HepG2 (cell line): ENCODE results near the gene OTUB2. TPM values are rescaled to one million over a fixed set of nuclear protein-coding genes. Genes with fewer than 3 reads are reported as not detected.

ENCODE experiments used
- ARNTL ChIP-seq: sonication (generic); formaldehyde crosslinking; IDR thresholded peaks from 2 replicates; pipeline ENCODE4 v1.4.0; 2020; ENCODE audit warnings: mild to moderate bottlenecking, missing genetic modification reagents
- BCLAF1 ChIP-seq: fragments of 450-650 bp; IDR thresholded peaks from 2 replicates; pipeline ENCODE4 v1.6.1; 2017; ENCODE audit warnings: mild to moderate bottlenecking
- CREM ChIP-seq, 2 experiments: sonication (generic) in 1 of 2; formaldehyde crosslinking in 1 of 2; IDR thresholded peaks; 2 replicates each; pipeline versions ENCODE4 v1.4.0 to v1.6.1; 2016 to 2020; ENCODE audit warnings: antibody characterized with exemption in 1 of 2, mild to moderate bottlenecking in 1 of 2, missing genetic modification reagents in 1 of 2
- ELK4 ChIP-seq: sonication (generic); formaldehyde crosslinking; IDR thresholded peaks from 2 replicates; pipeline ENCODE4 v1.9.0; 2021; ENCODE audit warnings: missing genetic modification reagents, borderline replicate concordance
- GATAD2A ChIP-seq: IDR thresholded peaks from 2 replicates; pipeline ENCODE4 v1.6.1; 2016
- HDAC6 ChIP-seq: fragments of 200-600 bp; sonication (generic); IDR thresholded peaks from 2 replicates; pipeline ENCODE4 v1.7.0; 2017; ENCODE audit warnings: mild to moderate bottlenecking, antibody characterized with exemption, low read length, low read depth
- HMG20A ChIP-seq: IDR thresholded peaks from 2 replicates; pipeline ENCODE4 v1.6.1; 2016; ENCODE audit warnings: borderline replicate concordance
- HNF4A ChIP-seq: sonication (generic); formaldehyde crosslinking; IDR thresholded peaks from 2 replicates; pipeline ENCODE4 v1.4.0; 2020; ENCODE audit warnings: missing genetic modification reagents
- HNRNPH1 ChIP-seq: fragments of 200-400 bp; formaldehyde crosslinking; optimal IDR thresholded peaks from 2 replicates; pipeline ENCODE3; 2017; ENCODE audit warnings: mild to moderate bottlenecking, low read depth, low read length
- KAT8 ChIP-seq: IDR thresholded peaks from 2 replicates; pipeline ENCODE4 v1.6.1; 2016; ENCODE audit warnings: missing genetic modification reagents, missing compliant biosample characterization
- KLF12 ChIP-seq: sonication (generic); formaldehyde crosslinking; IDR thresholded peaks from 2 replicates; pipeline ENCODE4 v1.4.0; 2020; ENCODE audit warnings: missing genetic modification reagents, borderline replicate concordance
- NFE2L1 ChIP-seq: sonication (generic); formaldehyde crosslinking; IDR thresholded peaks from 2 replicates; pipeline ENCODE4 v1.4.0; 2020; ENCODE audit warnings: missing genetic modification reagents, mild to moderate bottlenecking, borderline replicate concordance
- NFKB2 ChIP-seq: sonication (generic); formaldehyde crosslinking; IDR thresholded peaks from 2 replicates; pipeline ENCODE4 v1.4.0; 2020; ENCODE audit warnings: missing genetic modification reagents, borderline replicate concordance
- ONECUT2 ChIP-seq: sonication (generic); formaldehyde crosslinking; IDR thresholded peaks from 2 replicates; pipeline ENCODE4 v1.4.0; 2020; ENCODE audit warnings: missing genetic modification reagents
- REL ChIP-seq: sonication (generic); formaldehyde crosslinking; conservative IDR thresholded peaks from 2 replicates; pipeline ENCODE4 v1.8.0; 2022; ENCODE audit warnings: mild to moderate bottlenecking, missing genetic modification reagents, moderate library complexity
- RFXANK ChIP-seq: IDR thresholded peaks from 2 replicates; pipeline ENCODE4 v1.6.1; 2016
- RXRA ChIP-seq: sonication (generic); formaldehyde crosslinking; IDR thresholded peaks from 2 replicates; pipeline ENCODE4 v1.5.1; 2020; ENCODE audit warnings: missing genetic modification reagents
- RXRB ChIP-seq: IDR thresholded peaks from 2 replicates; pipeline ENCODE4 v1.6.1; 2016; ENCODE audit warnings: borderline replicate concordance, missing genetic modification reagents, missing compliant biosample characterization
- SP1 ChIP-seq, 2 experiments: fragments of 450-650 bp in 1 of 2; sonication (generic) in 1 of 2; formaldehyde crosslinking in 1 of 2; IDR thresholded peaks; 2 replicates each; pipeline versions ENCODE4 v1.4.0 to v1.6.1; 2016 to 2020; ENCODE audit warnings: missing genetic modification reagents in 1 of 2
- TP53 ChIP-seq: sonication (generic); formaldehyde crosslinking; conservative IDR thresholded peaks from 2 replicates; pipeline ENCODE4 v1.4.0; 2020; ENCODE audit warnings: missing genetic modification reagents
- ZFP41 ChIP-seq: sonication (generic); formaldehyde crosslinking; IDR thresholded peaks from 2 replicates; pipeline ENCODE4 v1.4.0; 2020; ENCODE audit warnings: mild to moderate bottlenecking, missing genetic modification reagents, borderline replicate concordance
- ZNF12 ChIP-seq: sonication (generic); formaldehyde crosslinking; IDR thresholded peaks from 2 replicates; pipeline ENCODE4 v1.5.0; 2020; ENCODE audit warnings: missing genetic modification reagents
- ZNF432 ChIP-seq: sonication (generic); formaldehyde crosslinking; IDR thresholded peaks from 2 replicates; pipeline ENCODE4 v1.5.0; 2020; ENCODE audit warnings: missing genetic modification reagents, mild to moderate bottlenecking, borderline replicate concordance
- ZNF558 ChIP-seq: sonication (generic); formaldehyde crosslinking; IDR thresholded peaks from 2 replicates; pipeline ENCODE4 v1.9.0; 2022; ENCODE audit warnings: mild to moderate bottlenecking, missing genetic modification reagents, borderline replicate concordance
- ZNF598 ChIP-seq: sonication (generic); formaldehyde crosslinking; IDR thresholded peaks from 2 replicates; pipeline ENCODE4 v1.5.1; 2020; ENCODE audit warnings: mild to moderate bottlenecking, missing genetic modification reagents, borderline replicate concordance
- ZNF709 ChIP-seq: sonication (generic); formaldehyde crosslinking; IDR thresholded peaks from 2 replicates; pipeline ENCODE4 v1.5.0; 2020; ENCODE audit warnings: mild to moderate bottlenecking, missing genetic modification reagents
- ZNF737 ChIP-seq: sonication (generic); formaldehyde crosslinking; IDR thresholded peaks from 2 replicates; pipeline ENCODE4 v1.5.0; 2020; ENCODE audit warnings: missing genetic modification reagents, mild to moderate bottlenecking, borderline replicate concordance
- ZNF75D ChIP-seq: sonication (generic); formaldehyde crosslinking; IDR thresholded peaks from 2 replicates; pipeline ENCODE4 v1.8.1; 2023; ENCODE audit warnings: missing genetic modification reagents, mild to moderate bottlenecking, borderline replicate concordance
- ZNF879 ChIP-seq: sonication (generic); formaldehyde crosslinking; IDR thresholded peaks from 2 replicates; pipeline ENCODE4 v1.8.1; 2023; ENCODE audit warnings: missing genetic modification reagents
- polyA plus RNA-seq, 8 experiments: library from polyadenylated mRNA; depleted of rRNA in 3 of 8; stranded (reverse) in 7 of 8; unstranded in 1 of 8; fragments of >200 nt; fragmentation: Illumina TruSeq in 4 of 8; extraction: Trizol in 4 of 8; gene quantifications; 2 replicates each; pipeline versions ENCODE4 v1.2.1 to v1.2.3, GENCODE V29; 2011 to 2016; ENCODE audit warnings: low read depth in 4 of 8, missing spikeins in 1 of 8, mixed read lengths in 1 of 8; ENCODE audit not compliant: insufficient read depth in 1 of 8
- total RNA-seq, 5 experiments: library from RNA; depleted of rRNA; stranded (reverse); fragments of >200 nt; fragmentation: Illumina TruSeq; extraction: Trizol; gene quantifications; 2 replicates each; pipeline ENCODE4 v1.2.3, GENCODE V29; 2016; ENCODE audit warnings: low read depth in 1 of 5

Gene OTUB2
- total and polyA plus RNA-seq, 2 of the 13 experiments (the other 11 are each of a cell fraction or from before 2014, with no cell fraction given), result 2.2 to 2.4 TPM

- TF ChIP-seq RXRB (CRISPR knock-in tag) (peak; percentile 24; the same call in 1 of the 2 replicates), BCLAF1 (no peak), ZNF879 (no peak), NFKB2 (CRISPR knock-in tag) (no peak), RFXANK (no peak), ONECUT2 (no peak), CREM (IDR thresholded peaks at IDR 0.05) (no peak), CREM (CRISPR knock-in tag; IDR thresholded peaks at IDR 0.05) (no peak), REL (no peak), ZNF737 (CRISPR knock-in tag) (no peak), ZNF598 (CRISPR knock-in tag) (no peak), HNF4A (CRISPR knock-in tag) (no peak), KLF12 (CRISPR knock-in tag) (no peak), RXRA (CRISPR knock-in tag) (no peak), HNRNPH1 (no peak), ZNF709 (CRISPR knock-in tag) (no peak), GATAD2A (CRISPR knock-in tag) (0 out of 2 replicates have a peak, but pooled peaks have one; percentile 32), TP53 (CRISPR knock-in tag) (no peak), ZNF75D (CRISPR knock-in tag) (no peak), NFE2L1 (CRISPR knock-in tag) (no peak), ARNTL (CRISPR knock-in tag) (no peak), KAT8 (CRISPR knock-in tag) (0 out of 2 replicates have a peak, but pooled peaks have one; percentile 20), HDAC6 (no peak), ZNF432 (CRISPR knock-in tag) (no peak), ZNF558 (CRISPR knock-in tag) (no peak), ZFP41 (CRISPR knock-in tag) (no peak), SP1 (IDR thresholded peaks at IDR 0.05) (no peak), SP1 (CRISPR knock-in tag; IDR thresholded peaks at IDR 0.05) (peak; percentile 36; the same call in 1 of the 2 replicates), ZNF12 (no peak), ELK4 (CRISPR knock-in tag) (no peak), HMG20A (no peak)
Observed at GRCh38 chr14:94001501-94002396, 24.4 kb upstream of the OTUB2 start (continued).
